ENCODE measurements around the gene NEDD4L. TPM values are rescaled to one million over a fixed set of nuclear protein-coding genes. Genes with fewer than 3 reads are reported as not detected.

The NEDD4L gene
- total RNA-seq, 1 donor from 2014 or later, result 93.9 TPM

DNA sequence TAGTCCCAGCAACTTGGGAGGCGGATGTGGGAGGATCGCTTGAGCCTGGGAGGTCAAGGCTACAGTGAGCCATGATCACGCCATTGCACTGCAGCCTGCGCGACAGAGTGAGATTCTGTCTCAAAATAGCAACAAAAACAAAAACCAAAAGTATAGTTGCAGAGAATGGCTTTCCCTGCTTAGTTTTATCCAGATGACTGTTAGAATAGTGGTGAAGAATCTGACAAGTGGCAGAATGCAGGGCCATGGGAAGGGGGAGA, 53.8 kb downstream of the NEDD4L start:
- peaks cover 10% of the 10 kb centered on the region for H3K4me1 ChIP-seq (ENCODE audit: insufficient read depth, low read length)
- H3K27ac ChIP-seq (ENCODE audit: low read depth, low read length), result no peak overlapping the region
- FAIRE-seq (no peak), DNase-seq (ENCODE audit: low read depth) (no peak)
- H3K36me3 Mint-ChIP-seq (ENCODE audit: low read depth, unreplicated experiment), result peaks cover 2% of the 10 kb centered on the region
- peaks cover 17% of the 10 kb centered on the region for H3K4me1 Mint-ChIP-seq (ENCODE audit: low read depth, unreplicated experiment)
- H3K9ac ChIP-seq (ENCODE audit: low read length), result no peak overlapping the region
- H3K27me3 ChIP-seq (ENCODE audit: insufficient read depth, low read length), result no peaks in the 10 kb centered on the region
- H3K79me2 ChIP-seq (ENCODE audit: insufficient read depth, low read length), result no peaks in the 10 kb centered on the region
- H3K9me3 Mint-ChIP-seq (ENCODE audit: unreplicated experiment), result no peaks in the 10 kb centered on the region
- no peak overlapping the region for H3K4me3 Mint-ChIP-seq (ENCODE audit: unreplicated experiment)
- H2AFZ ChIP-seq (ENCODE audit: low read depth, low read length), result no peak overlapping the region
- no peaks in the 10 kb centered on the region for H4K20me1 ChIP-seq (ENCODE audit: insufficient read depth, low read length)
- H3K27me3 Mint-ChIP-seq (ENCODE audit: low read depth, unreplicated experiment), result no peaks in the 10 kb centered on the region
- H3K9me3 ChIP-seq (ENCODE audit: insufficient read depth, low read depth, low read length), result no peaks in the 10 kb centered on the region
- TF ChIP-seq EZH2 (IDR thresholded peaks at IDR 0.05; ENCODE audit: insufficient read depth, low read length), result no peak
- TF ChIP-seq, protein P1, sequence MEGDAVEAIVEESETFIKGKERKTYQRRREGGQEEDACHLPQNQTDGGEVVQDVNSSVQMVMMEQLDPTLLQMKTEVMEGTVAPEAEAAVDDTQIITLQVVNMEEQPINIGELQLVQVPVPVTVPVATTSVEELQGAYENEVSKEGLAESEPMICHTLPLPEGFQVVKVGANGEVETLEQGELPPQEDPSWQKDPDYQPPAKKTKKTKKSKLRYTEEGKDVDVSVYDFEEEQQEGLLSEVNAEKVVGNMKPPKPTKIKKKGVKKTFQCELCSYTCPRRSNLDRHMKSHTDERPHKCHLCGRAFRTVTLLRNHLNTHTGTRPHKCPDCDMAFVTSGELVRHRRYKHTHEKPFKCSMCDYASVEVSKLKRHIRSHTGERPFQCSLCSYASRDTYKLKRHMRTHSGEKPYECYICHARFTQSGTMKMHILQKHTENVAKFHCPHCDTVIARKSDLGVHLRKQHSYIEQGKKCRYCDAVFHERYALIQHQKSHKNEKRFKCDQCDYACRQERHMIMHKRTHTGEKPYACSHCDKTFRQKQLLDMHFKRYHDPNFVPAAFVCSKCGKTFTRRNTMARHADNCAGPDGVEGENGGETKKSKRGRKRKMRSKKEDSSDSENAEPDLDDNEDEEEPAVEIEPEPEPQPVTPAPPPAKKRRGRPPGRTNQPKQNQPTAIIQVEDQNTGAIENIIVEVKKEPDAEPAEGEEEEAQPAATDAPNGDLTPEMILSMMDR (IDR thresholded peaks at IDR 0.05; ENCODE audit: insufficient read depth, low read depth, low read length), result no peak
- H3K27ac Mint-ChIP-seq (ENCODE audit: unreplicated experiment), result no peak overlapping the region
- H3K36me3 ChIP-seq (ENCODE audit: insufficient read depth, low read length), result no peaks in the 10 kb centered on the region
- H3K4me3 ChIP-seq (ENCODE audit: insufficient read depth, low read depth, low read length), result no peak overlapping the region
- no peak overlapping the region for H3K4me2 ChIP-seq (ENCODE audit: low read length)

GRCh38 chr18:58098706-58099105, 54.7 kb downstream of the NEDD4L start:
- no peaks in the 10 kb centered on the region for H3K27me3 ChIP-seq (ENCODE audit: insufficient read depth, low read length)
- TF ChIP-seq, protein P1 (IDR thresholded peaks at IDR 0.05; ENCODE audit: insufficient read depth, low read depth, low read length), result no peak
- TF ChIP-seq EZH2 (IDR thresholded peaks at IDR 0.05; ENCODE audit: insufficient read depth, low read length), result no peak
- H3K36me3 Mint-ChIP-seq (ENCODE audit: low read depth, unreplicated experiment), result peaks cover 2% of the 10 kb centered on the region
- no peak overlapping the region for H3K9ac ChIP-seq (ENCODE audit: low read length)
- no peaks in the 10 kb centered on the region for H3K9me3 Mint-ChIP-seq (ENCODE audit: unreplicated experiment)
- no peaks in the 10 kb centered on the region for H3K36me3 ChIP-seq (ENCODE audit: insufficient read depth, low read length)
- H3K4me1 Mint-ChIP-seq (ENCODE audit: low read depth, unreplicated experiment), result peaks cover 22% of the 10 kb centered on the region
- H3K4me2 ChIP-seq (ENCODE audit: low read length), result no peak overlapping the region
- H4K20me1 ChIP-seq (ENCODE audit: insufficient read depth, low read length), result no peaks in the 10 kb centered on the region
- no peak overlapping the region for H3K27ac Mint-ChIP-seq (ENCODE audit: unreplicated experiment)
- FAIRE-seq, result no peak
- DNase-seq (ENCODE audit: low read depth), result no peak
- no peak overlapping the region for H3K4me3 ChIP-seq (ENCODE audit: insufficient read depth, low read depth, low read length)
- no peaks in the 10 kb centered on the region for H3K79me2 ChIP-seq (ENCODE audit: insufficient read depth, low read length)
- H3K4me1 ChIP-seq (ENCODE audit: insufficient read depth, low read length), result peaks cover 10% of the 10 kb centered on the region
- H3K9me3 ChIP-seq (ENCODE audit: insufficient read depth, low read depth, low read length), result no peaks in the 10 kb centered on the region
- no peak overlapping the region for H3K27ac ChIP-seq (ENCODE audit: low read depth, low read length)
- no peak overlapping the region for H3K4me3 Mint-ChIP-seq (ENCODE audit: unreplicated experiment)
- no peaks in the 10 kb centered on the region for H3K27me3 Mint-ChIP-seq (ENCODE audit: low read depth, unreplicated experiment)
- no peak overlapping the region for H2AFZ ChIP-seq (ENCODE audit: low read depth, low read length)

DNA sequence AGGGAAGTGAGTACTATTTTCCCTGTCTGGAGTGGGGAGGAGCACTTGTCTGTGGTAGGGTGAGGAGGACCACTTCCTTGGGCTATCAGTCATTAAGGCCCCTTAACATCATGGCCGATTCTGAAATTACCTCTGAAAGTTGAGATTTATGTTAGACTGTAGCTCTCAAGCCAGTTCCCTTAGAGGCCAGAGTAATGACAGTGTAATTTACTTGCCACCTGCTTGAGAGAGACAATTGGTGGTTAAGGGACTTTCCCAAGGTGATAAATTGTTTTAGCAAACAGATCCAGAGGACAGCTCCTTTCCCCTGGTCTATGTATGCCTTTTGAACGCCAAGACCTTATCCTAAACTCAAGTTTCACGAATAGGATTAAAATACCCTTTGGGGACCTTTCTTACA, 56.1 kb downstream of the NEDD4L start:
- Histone ChIP-seq H3K27ac (ENCODE audit: low read depth, low read length) (no peak overlapping the region), H4K20me1 (ENCODE audit: insufficient read depth, low read length) (no peaks in the 10 kb centered on the region), H3K4me1 (ENCODE audit: insufficient read depth, low read length) (peaks cover 10% of the 10 kb centered on the region), H3K9me3 (ENCODE audit: insufficient read depth, low read depth, low read length) (no peaks in the 10 kb centered on the region), H3K27me3 (ENCODE audit: insufficient read depth, low read length) (no peaks in the 10 kb centered on the region), H3K4me2 (ENCODE audit: low read length) (no peak overlapping the region), H3K4me3 (ENCODE audit: insufficient read depth, low read depth, low read length) (no peak overlapping the region), H3K9ac (ENCODE audit: low read length) (no peak overlapping the region), H3K36me3 (ENCODE audit: insufficient read depth, low read length) (no peaks in the 10 kb centered on the region), H3K79me2 (ENCODE audit: insufficient read depth, low read length) (no peaks in the 10 kb centered on the region), H2AFZ (ENCODE audit: low read depth, low read length) (no peak overlapping the region)
- no peak overlapping the region for H3K27ac Mint-ChIP-seq (ENCODE audit: unreplicated experiment)
- no peak for TF ChIP-seq EZH2 (IDR thresholded peaks at IDR 0.05; ENCODE audit: insufficient read depth, low read length)
- TF ChIP-seq, protein P1 (IDR thresholded peaks at IDR 0.05; ENCODE audit: insufficient read depth, low read depth, low read length), result no peak
- DNase-seq (ENCODE audit: low read depth), result no peak
- FAIRE-seq, result no peak
- peaks cover 2% of the 10 kb centered on the region for H3K36me3 Mint-ChIP-seq (ENCODE audit: low read depth, unreplicated experiment)
- H3K4me3 Mint-ChIP-seq (ENCODE audit: unreplicated experiment), result no peak overlapping the region
- H3K4me1 Mint-ChIP-seq (ENCODE audit: low read depth, unreplicated experiment), result peaks cover 26% of the 10 kb centered on the region
- H3K27me3 Mint-ChIP-seq (ENCODE audit: low read depth, unreplicated experiment), result no peaks in the 10 kb centered on the region
- H3K9me3 Mint-ChIP-seq (ENCODE audit: unreplicated experiment), result no peaks in the 10 kb centered on the region
